ENCODE measurements around the gene RBM6. TPM values are rescaled to one million over a fixed set of nuclear protein-coding genes. Genes with fewer than 3 reads are reported as not detected.
"Not testable (repeated sequence)": the region's sequence is repeated elsewhere in the genome, so short reads cannot be mapped to it uniquely, and the experiment has no call there.

Gene RBM6
- total and polyA plus RNA-seq, 10 donors, result 104 to 320 (median 154) TPM

DNA sequence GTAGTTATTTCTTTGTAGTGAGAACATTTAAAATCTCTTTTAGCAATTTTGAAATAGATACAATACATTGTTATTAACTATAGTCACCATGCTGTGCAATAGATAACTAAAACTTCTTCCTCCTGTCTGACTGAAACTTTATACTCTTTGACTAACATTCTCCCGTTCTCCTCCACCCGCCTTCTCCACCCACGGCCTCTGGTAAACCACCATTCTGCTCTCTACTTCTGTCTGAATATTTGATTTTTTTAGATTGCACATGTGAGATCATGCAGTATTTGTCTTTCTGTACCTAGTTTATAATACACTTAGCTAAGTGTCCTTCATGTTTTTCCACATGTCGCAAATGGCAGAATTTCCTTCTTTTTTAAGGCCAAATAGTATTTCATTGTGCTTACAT, 76.0 kb downstream of the RBM6 start:
- H3K27ac ChIP-seq, result no peak overlapping the region
- intact Hi-C loops (cut with DNase I; ENCODE audit: low total_unique reads), result no loop called here
- no peak for TF ChIP-seq POLR2A (IDR thresholded peaks at IDR 0.05)
- TF ChIP-seq POLR2AphosphoS5 (IDR thresholded peaks at IDR 0.05), result no peak
- TF ChIP-seq, protein P1, sequence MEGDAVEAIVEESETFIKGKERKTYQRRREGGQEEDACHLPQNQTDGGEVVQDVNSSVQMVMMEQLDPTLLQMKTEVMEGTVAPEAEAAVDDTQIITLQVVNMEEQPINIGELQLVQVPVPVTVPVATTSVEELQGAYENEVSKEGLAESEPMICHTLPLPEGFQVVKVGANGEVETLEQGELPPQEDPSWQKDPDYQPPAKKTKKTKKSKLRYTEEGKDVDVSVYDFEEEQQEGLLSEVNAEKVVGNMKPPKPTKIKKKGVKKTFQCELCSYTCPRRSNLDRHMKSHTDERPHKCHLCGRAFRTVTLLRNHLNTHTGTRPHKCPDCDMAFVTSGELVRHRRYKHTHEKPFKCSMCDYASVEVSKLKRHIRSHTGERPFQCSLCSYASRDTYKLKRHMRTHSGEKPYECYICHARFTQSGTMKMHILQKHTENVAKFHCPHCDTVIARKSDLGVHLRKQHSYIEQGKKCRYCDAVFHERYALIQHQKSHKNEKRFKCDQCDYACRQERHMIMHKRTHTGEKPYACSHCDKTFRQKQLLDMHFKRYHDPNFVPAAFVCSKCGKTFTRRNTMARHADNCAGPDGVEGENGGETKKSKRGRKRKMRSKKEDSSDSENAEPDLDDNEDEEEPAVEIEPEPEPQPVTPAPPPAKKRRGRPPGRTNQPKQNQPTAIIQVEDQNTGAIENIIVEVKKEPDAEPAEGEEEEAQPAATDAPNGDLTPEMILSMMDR (IDR thresholded peaks at IDR 0.05 in 8 of 11, conservative IDR thresholded peaks at IDR 0.05 in 3 of 11), result no peak
- H3K4me1 ChIP-seq, result no peaks in the 10 kb centered on the region
- DNase-seq, result no peak
- 84 to 93% (median 88%) methylated on average over 4 of the region's 4 CpGs for WGBS, 5 donors
- H3K4me3 ChIP-seq, result no peak overlapping the region
- H3K9me3 ChIP-seq, result no peaks in the 10 kb centered on the region
- no peaks in the 10 kb centered on the region for H3K27me3 ChIP-seq (replicated peaks in 1 of 7)
- peaks cover 0 to 94% (median 27%) of the 10 kb centered on the region in 6 donors for H3K36me3 ChIP-seq

DNA sequence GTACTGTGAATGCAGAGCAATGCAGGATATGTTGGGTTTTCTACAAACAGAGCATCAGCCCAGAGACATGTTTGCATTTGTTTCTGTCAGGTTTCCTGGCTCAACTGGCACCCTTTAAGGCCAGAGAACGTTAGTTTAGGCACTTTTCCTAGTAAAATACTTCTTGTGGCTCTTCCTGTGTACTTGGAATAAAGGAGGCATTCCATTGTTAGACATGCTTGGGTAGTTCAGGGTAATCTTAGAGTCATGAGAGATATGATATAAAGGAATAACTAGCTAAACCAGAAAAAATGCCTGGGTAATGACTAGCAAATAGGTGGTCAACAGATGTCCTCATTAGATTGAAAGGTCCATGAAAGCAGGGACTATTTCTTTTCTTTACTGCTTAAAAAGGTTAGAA, 88.4 kb downstream of the RBM6 start:
- WGBS, 5 donors, result 53 to 82% (median 66%) methylated on average over 1 of the region's 1 CpG

DNA sequence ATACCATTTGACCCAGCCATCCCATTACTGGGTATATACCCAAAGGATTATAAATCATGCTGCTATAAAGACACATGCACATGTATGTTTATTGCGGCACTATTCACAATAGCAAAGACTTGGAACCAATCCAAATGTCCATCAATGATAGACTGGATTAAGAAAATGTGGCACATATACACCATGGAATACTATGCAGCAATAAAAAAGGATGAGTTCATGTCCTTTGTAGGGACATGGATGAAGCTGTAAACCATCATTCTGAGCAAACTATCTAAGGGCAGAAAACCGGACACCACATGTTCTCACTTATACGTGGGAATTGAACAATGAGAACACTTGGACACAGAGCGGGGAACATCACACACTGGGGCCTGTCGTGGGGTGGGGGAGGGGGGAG, 91.3 kb downstream of the RBM6 start:
- H3K27ac ChIP-seq; H3K4me3 ChIP-seq; H3K27me3 ChIP-seq (replicated peaks in 1 of 7); H3K9me3 ChIP-seq; DNase-seq; H3K4me1 ChIP-seq; intact Hi-C loops (cut with DNase I; ENCODE audit: low total_unique reads): not testable (repeated sequence)
- 95 to 100% (median 97%) methylated on average over 4 to 5 of the region's 5 CpGs for WGBS, 5 donors
- peaks cover 0 to 70% (median 9%) of the 10 kb centered on the region in 6 donors for H3K36me3 ChIP-seq

More for the DNA sequence above, 88.4 kb downstream of the RBM6 start:
- H3K4me1 ChIP-seq, result no peaks in the 10 kb centered on the region
- no peaks in the 10 kb centered on the region for H3K27me3 ChIP-seq (replicated peaks in 1 of 7)
- TF ChIP-seq POLR2A (IDR thresholded peaks at IDR 0.05) (no peak), POLR2AphosphoS5 (IDR thresholded peaks at IDR 0.05) (no peak)
- TF ChIP-seq, protein P1 (IDR thresholded peaks at IDR 0.05 in 8 of 11, conservative IDR thresholded peaks at IDR 0.05 in 3 of 11), result no peak
- intact Hi-C loops (cut with DNase I; ENCODE audit: low total_unique reads), result no loop called here
- H3K27ac ChIP-seq, result no peak overlapping the region
- no peak for DNase-seq
- H3K4me3 ChIP-seq, result no peak overlapping the region
- H3K36me3 ChIP-seq, result peaks cover 0 to 71% (median 17%) of the 10 kb centered on the region in 6 donors
- no peaks in the 10 kb centered on the region for H3K9me3 ChIP-seq

DNA sequence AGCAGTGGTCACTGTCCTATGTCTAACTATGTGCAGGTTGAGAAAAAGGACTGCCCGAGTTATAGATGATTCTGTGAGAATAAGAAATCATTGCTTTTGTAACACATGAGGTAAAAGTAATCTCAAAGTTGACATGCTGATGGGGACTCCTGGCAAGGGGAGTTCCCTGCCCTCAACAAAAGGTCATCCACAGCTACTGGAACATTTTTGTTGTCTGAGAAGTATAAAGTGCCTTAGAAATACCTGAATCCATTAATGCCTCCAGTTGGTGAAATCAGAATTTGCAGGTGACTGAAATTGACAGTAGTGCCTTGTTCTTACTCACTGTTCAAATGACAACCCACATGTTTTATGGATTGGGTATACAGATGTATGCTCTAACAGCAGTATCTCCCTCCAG, 105.0 kb downstream of the RBM6 start:
- TF ChIP-seq, protein P1 (IDR thresholded peaks at IDR 0.05 in 8 of 11, conservative IDR thresholded peaks at IDR 0.05 in 3 of 11), result no peak
- TF ChIP-seq POLR2AphosphoS5 (IDR thresholded peaks at IDR 0.05), result no peak
- TF ChIP-seq POLR2A (IDR thresholded peaks at IDR 0.05), result no peak
- H3K27ac ChIP-seq, result no peak overlapping the region
- no peaks in the 10 kb centered on the region for H3K9me3 ChIP-seq
- no peak overlapping the region for H3K4me3 ChIP-seq
- intact Hi-C loops (cut with DNase I; ENCODE audit: low total_unique reads), result no loop called here
- H3K27me3 ChIP-seq (replicated peaks in 1 of 7), result no peaks in the 10 kb centered on the region
- no peaks in the 10 kb centered on the region for H3K4me1 ChIP-seq
- peaks cover 0 to 88% (median 28%) of the 10 kb centered on the region in 6 donors for H3K36me3 ChIP-seq
- no peak for DNase-seq
- WGBS, 5 donors, result 93 to 100% (median 97%) methylated on average over 1 of the region's 1 CpG

DNA sequence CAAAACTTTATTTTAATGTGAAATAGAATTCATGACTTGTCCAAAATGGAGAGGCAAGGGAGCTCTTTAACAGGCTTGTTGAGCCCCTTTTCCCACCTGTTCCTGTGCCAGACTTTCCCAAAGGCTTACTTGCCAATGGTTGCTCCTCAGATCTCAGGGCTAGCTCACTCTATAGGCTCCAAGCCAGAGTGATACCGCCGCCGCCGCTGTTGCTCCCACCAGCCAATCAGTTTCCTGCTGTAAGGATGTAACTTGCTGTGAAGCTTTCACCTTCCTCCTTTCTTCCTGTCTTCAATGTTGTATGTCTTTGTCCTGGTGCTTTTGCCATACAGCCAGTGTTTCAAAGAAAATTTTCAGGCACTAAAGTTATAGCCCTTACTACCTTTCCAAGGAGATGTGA, 107.5 kb downstream of the RBM6 start:
- Histone ChIP-seq H3K36me3 (peaks cover 0 to 95% (median 39%) of the 10 kb centered on the region in 6 donors), H3K4me1 (no peaks in the 10 kb centered on the region), H3K27me3 (replicated peaks in 1 of 7) (no peaks in the 10 kb centered on the region), H3K9me3 (no peaks in the 10 kb centered on the region), H3K27ac (no peak overlapping the region), H3K4me3 (no peak overlapping the region)
- TF ChIP-seq, protein P1 (IDR thresholded peaks at IDR 0.05 in 8 of 11, conservative IDR thresholded peaks at IDR 0.05 in 3 of 11), result no peak
- TF ChIP-seq POLR2A (IDR thresholded peaks at IDR 0.05) (no peak), POLR2AphosphoS5 (IDR thresholded peaks at IDR 0.05) (no peak)
- no peak for DNase-seq
- intact Hi-C loops (cut with DNase I; ENCODE audit: low total_unique reads), result no loop called here
- WGBS, 5 donors, result 94 to 100% (median 99%) methylated on average over 4 of the region's 4 CpGs
